HUDEP-2 (cell line): ENCODE measurements around the gene CACNA1B.

ENCODE experiments used
- DNase-seq, 76 experiments: peaks; one replicate each; lab custom pipeline; 2025; ENCODE audit not compliant: unreplicated experiment in 76 of 76; lab: John Stamatoyannopoulos, UW

CACNA1B gene

GRCh38 chr9:138067613-138068367, 190.2 kb downstream of the CACNA1B start:
- no peak for DNase-seq

DNA sequence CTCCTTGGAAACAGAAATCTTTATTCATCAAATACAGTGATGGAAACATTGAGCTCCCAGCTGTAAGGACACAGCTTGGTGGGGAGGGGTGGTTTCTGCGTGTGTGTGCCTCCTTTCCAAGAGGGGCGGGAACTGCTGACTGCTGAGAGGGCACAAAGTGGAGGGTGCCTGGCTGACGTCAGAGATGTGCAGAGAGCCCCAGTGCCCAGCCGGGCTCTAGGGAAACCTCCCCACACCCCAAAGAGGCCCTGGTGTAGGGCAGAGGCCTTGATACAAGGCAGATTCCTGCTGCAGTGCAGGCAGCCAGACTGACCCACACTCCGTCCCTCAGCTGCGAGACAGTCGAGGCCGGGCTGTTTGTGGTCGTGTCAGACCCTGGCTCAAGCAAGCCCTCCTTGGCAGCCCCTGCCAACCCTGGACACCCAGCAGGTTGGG, 191.0 kb downstream of the CACNA1B start:
- DNase-seq, result no peak

DNA sequence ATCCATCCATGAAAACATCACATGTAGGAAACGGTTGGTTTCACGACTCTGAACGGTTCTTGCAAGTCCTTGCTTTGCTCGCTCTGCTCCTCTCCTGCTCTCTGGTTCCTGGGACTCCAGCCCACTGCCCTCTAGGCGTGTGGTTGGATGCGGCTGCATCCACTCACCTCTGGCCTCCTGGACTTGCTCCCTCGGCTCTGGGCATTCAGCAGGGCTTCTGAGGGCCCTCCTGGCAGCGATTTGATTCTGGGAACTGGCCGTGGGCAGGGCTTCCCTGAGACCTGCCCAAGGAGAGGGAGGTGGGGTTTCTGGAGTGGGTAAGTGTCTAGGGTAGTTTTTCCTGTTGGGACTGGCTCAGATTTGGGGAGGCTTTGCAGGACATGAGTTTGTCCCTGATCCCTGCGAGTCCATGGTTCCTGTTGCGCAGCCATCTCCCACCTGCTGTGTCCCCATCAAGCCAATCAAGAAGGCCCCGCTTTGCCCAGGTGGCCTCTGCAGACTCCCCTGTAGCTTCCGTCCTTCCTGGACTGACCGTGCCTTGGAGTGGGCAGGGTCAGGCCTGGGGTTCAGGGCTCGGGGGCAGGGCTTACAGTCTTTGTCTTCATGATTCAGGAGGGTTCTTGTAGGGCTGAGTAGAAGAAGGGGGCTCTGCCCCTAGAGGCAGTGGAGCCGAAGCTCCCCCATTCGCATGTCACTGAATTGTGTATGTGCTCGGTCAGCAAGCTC, 192.3 kb downstream of the CACNA1B start:
- DNase-seq, result no peak

DNA sequence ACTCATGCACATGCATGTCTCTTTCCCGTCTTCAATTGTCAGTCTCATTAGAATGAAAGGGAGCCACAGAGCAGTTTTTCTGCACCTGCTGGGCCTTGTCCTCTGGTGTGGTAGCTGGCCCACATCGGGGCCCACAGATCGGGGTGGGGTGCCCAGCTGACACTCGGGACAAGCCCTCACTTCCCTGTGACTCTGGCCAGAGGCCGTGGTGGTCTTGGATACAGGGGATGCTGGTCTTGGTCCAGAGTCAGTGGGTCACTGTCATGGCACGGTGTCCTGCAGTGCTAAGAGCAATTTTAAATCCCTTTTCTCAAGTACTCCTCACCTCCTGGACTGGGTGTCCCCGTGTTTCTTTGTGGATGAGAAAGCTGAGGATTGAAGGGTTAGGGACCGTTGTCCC, 193.2 kb downstream of the CACNA1B start:
- DNase-seq, result no peak

DNA sequence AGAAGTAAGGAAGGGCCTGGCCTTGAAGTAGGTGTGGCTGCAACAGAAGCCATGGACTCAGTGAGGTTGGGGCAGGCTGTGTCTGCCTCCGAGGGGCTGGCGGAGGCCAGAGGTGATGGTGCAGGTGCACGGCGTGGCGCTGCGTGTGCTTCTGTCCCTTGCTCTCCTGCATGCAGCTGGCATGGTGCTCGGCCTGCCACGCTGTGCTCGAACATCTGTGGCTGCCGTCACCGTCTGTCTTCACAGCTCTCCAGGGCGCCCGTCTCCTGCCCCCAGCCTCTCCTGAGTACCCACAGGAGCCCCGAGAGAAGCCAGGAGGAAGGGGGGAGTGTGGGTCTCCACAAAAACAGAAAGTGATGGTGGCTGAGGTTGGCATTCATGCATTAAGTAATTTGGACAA, 193.7 kb downstream of the CACNA1B start:
- no peak for DNase-seq

DNA sequence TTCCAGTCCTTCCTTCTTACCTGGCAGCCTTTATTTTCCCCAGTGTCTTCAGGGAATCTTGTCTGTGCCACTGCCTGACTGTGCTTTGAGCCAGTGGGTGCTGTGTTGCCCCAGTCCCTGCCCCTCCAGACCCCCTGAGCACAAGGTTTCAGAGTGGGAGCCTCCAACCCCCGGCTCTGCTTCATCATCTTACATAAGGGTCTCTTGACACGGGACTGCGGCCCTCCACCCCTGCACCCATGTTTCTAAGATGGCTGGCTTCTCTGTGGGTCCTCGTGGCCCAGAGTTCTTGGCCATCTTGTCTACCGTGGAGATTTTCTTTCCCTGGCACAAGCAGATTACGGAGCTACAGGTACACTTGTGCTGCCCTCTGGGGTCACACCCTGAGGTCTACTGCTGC, 194.1 kb downstream of the CACNA1B start:
- DNase-seq, result no peak

DNA sequence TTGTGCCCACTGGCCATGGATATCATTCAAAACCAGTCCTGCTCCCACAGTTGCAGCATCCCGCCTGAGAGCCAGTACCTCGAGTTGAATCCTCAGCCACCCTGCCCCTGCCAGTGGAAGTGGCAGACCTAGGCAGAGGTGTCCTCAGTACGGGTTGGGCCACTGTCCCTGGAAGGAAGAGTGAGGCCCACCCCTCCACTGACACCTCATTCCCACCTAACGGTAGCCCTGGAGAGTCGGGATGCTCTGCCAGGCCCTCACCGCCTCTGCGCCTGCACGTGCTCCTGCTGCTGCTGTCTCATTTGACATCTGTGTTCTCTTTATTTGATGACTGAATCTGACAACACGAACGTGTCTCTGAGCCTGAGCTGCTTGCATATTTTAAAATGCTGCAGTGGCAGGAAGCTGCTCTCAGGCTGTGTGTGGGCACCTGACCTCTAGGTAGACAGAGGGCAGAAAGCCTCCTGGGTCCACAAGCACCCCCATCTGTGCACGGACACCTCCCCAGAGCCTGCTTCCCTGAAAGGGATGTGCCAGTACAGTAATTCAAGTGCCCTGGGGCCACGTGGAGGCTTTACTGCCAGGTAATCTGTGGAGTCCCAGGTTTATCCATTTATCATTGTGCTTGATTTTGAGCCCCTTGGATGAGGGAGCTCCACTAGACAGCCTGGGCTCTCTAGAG, 194.7 kb downstream of the CACNA1B start:
- no peak for DNase-seq

DNA sequence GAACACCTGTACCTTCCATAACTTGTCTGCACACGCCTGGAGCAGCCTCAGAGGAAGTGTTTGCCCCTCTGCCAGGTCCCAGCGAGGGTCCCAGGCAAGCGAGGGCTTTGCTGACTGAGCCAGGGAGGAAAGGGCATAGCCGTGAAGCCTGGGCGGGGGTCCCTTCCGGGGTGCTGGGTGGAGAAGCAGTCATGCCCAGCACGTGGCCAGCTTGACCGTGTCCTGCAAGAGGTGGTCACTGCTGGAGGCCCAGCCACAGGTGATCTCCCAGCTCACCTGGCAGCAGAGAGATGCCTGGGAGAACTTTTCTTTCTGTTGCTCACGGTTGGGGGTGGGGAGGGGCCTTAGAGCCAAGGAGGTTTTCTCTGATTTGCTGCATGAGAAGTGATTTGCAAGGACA, 195.3 kb downstream of the CACNA1B start:
- DNase-seq, result no peak

DNA sequence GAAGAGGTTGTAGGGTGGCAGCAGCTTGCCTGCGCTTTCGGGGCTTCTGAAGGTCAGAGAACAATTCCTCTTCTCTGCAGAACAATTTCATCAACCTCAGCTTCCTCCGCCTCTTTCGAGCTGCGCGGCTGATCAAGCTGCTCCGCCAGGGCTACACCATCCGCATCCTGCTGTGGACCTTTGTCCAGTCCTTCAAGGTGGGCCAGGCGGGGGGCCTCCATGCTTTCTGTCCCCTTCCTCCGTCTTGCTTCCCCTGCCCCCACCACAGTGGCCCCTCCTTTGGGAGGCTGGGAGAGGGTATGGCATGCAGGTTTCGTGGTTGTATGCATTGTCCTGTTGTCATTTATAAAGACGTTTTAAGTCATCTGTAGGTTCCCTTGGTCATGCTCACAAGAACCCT, 195.8 kb downstream of the CACNA1B start:
- DNase-seq, result no peak

- DNase-seq, result no peak
These were observed 196.2 kb downstream of the CACNA1B start for GRCh38 chr9:138073808-138074207.

GRCh38 chr9:138074516-138074915, 196.9 kb downstream of the CACNA1B start:
- no peak for DNase-seq

DNA sequence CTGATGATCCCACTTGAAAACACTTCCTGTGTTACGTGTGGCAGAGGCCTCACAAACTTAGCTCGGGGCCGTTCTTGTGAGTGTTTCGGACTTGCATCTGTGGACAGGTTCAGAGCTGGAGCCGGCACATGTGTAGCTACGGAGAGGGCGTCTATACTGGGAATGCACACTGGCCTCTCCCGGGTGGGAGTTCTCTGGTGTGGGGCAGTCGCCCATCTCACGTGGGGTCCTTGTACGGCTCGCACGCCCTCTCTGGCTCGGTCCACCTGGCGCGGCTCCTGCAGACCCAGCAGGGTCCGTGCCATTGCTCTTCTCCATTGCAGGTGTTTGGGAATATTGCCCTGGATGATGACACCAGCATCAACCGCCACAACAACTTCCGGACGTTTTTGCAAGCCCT, 197.9 kb downstream of the CACNA1B start:
- DNase-seq, result no peak

DNA sequence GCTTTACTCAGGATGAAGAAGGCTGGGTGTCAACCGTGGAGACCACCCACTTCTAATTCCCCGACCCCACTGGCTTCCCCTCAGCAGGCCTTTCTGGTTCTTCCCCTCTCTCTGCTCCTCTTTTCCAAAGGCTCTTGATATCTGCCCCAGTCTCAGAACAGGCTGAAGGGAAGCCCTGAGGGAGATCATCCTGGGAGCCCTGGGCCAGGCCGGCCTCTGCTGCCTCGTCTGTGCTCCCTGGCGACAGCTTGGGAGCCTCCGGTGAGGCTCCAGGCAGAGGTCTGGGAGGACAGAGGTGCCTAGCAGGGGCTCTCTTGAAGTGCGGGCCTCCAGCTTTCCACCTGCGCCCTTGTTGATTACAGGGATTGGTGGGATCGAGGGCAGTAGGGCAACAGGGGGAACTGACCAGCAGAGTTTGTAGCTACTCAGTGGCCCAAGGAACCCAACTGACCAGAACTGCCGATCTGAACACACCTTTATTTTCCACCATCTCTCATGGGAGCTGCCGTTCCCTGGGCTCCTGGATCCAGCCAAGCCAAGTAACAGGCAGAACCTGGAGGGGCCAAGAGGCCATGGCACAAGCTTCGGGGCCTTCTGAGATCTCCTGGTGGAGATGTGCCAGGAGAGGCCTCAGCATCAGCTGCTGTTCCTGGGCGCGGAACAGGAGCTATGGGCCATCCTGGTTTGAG, 198.5 kb downstream of the CACNA1B start:
- DNase-seq, result no peak

DNA sequence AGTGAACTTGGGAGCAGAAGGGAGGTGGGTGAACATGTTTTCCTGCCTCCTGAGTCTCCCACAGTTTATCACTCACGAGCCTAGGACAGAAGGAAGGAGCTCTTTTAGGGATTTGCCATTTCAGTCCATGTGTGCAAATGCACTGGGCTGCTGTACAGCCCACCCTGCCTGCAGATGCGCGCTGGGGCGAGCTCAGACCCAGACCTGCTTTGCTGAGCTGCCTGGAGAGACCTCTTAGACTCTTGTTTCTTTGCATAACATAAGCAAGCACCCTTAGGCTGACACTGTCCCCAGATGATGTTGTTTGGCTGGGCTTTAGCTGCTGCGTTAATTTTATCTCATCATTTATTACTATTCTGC, 199.0 kb downstream of the CACNA1B start:
- no peak for DNase-seq

- no peak for DNase-seq
These were observed 199.5 kb downstream of the CACNA1B start for GRCh38 chr9:138077126-138077525.

DNA sequence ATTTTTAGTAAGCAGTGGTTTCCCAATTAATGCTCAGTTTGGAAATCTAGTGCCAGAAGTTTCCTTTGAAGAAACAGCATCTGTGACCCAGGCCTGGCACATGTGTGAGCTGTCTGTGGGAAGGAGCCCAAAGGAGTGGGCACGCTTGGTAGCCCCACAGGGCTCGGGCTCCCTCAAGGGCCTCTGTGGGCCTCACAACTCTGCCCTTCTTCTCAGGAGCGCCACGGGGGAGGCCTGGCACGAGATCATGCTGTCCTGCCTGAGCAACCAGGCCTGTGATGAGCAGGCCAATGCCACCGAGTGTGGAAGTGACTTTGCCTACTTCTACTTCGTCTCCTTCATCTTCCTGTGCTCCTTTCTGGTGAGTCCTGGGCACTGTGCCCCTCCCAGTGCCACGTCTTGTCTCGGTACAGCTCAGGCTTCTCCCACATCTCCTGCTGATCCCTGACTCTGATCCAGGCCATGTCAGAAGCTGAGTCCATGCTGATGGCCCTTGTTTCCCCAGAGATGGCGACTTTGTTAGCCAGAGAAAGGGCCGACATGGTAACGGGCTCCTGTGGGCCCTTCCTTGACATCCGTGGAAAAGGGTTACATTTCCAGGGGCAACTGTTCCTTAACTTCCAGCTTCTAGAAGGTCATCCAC, 200.4 kb downstream of the CACNA1B start:
- DNase-seq, result no peak

GRCh38 chr9:138078846-138079245, 201.3 kb downstream of the CACNA1B start:
- no peak for DNase-seq

DNA sequence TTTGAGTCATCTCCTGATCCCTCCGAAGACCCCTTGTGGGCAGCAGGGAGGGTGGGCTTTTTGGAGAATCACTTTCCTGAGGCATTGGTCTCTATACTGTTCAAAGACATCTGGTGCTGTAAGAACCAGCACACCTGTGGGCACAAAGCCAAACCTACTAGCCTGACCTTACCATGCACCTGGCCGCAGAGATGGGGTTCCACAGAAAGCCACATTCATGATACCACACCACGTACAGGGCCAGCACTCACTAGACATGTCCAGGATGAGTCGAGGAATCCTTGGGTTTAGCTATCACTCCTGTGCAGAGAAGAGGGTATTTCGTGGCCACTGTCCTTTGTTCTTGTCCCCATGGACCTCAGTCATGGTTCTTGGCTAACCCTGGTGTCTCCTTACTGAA, 203.4 kb downstream of the CACNA1B start:
- no peak for DNase-seq

- DNase-seq, result no peak
These were observed 205.5 kb downstream of the CACNA1B start for GRCh38 chr9:138082918-138083636.

DNA sequence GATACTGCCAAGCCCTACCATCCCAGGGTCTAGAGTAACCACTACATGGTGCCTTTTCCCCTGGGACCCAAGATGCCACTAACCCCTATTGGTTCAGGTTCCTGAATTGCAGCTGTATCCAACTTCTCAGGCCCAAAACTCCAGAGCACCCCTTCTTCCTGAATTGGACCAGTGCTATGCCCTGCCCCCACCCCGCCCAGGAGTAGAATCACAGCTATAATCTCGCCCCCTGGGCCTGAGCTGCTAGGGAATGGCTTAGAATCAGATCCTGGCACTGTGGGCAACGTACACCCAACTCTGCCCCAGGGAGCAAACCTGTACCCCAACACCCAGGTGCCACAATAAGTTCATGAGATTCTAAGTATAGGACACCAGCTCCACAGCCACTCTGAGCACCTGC, 206.3 kb downstream of the CACNA1B start:
- no peak for DNase-seq
